Progenitor cell of endocrine pancreas (in vitro differentiated cells): ENCODE data around the gene SELENOS. TPM values are rescaled to one million over a fixed set of nuclear protein-coding genes. Genes with fewer than 3 reads are reported as not detected.

Experiments
- DNase-seq: peaks from one replicate; pipeline ENCODE4 v3.0.0; 2021; ENCODE audit warnings: low spot score; ENCODE audit not compliant: unreplicated experiment
- H3K27ac Mint-ChIP-seq: 2 replicates; pipeline ENCODE4 v1.8.0; 2021; ENCODE audit warnings: mild to moderate bottlenecking, moderate library complexity, mixed read lengths
- H3K27me3 Mint-ChIP-seq: 2 replicates; pipeline ENCODE4 v1.8.0; 2021; ENCODE audit warnings: mixed read lengths
- H3K36me3 Mint-ChIP-seq: 2 replicates; pipeline ENCODE4 v1.8.0; 2022; ENCODE audit warnings: mixed read lengths; ENCODE audit not compliant: insufficient read depth
- H3K4me1 Mint-ChIP-seq: 2 replicates; pipeline ENCODE4 v1.8.0; 2021; ENCODE audit warnings: low read depth, mixed read lengths
- H3K4me3 Mint-ChIP-seq: 2 replicates; pipeline ENCODE4 v1.8.0; 2021; ENCODE audit warnings: low read depth, mild to moderate bottlenecking, moderate library complexity, mixed read lengths
- H3K9me3 Mint-ChIP-seq: 2 replicates; pipeline ENCODE4 v1.8.0; 2021; ENCODE audit warnings: low read depth, mixed read lengths
- total RNA-seq: library from RNA; stranded (reverse); gene quantifications from 2 replicates; pipeline ENCODE4 v1.2.1, GENCODE V29; 2021
- TF ChIP-seq, protein P1 (sequence below): fragments of 200-600 bp; sonication (generic); IDR thresholded peaks from one replicate; pipeline ENCODE4 v1.5.0; 2021; ENCODE audit warnings: antibody characterized with exemption, mild to moderate bottlenecking; ENCODE audit not compliant: unreplicated experiment

SELENOS gene
- total RNA-seq, 1 donor from 2014 or later = 51.9 TPM

DNA sequence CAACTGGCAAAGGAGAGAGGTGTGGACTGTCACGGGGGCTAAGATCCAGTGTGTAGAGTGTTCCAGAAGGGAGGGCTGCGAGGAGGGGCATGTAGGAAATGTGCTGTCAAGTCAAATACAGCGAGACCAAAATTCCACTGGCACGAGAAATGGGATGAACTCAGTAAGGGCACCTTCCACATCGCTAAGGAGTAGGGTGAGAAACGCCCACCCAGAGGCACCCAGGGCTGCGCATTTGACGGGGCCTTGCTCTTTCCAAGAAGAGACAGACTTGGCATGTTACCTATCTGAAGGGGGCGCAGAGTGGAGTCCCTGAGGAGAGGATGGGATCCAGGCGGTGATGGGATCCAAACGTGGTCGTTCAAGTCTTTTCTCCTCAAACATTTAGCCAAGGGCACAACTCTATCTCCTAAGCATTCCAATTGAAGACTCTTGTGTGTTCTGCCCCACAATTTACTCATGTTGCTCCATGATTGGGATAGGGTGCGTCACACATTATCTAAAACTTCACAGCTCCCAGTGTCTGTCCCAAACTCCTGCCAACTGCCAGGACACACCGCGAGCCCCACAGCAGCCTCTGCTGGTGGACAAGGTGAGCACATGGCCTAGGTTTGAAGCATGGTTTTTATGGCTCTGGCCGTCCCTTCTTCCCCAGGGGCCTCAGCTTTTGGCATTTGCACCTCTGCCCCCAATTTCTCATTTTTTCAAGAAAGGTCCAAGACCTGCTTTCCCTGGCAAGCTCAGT lies 7.6 kb downstream of the SELENOS start:
- H3K27ac Mint-ChIP-seq = no peak overlapping the region
- no peaks in the 10 kb centered on the region for H3K4me1 Mint-ChIP-seq
- TF ChIP-seq, protein P1, sequence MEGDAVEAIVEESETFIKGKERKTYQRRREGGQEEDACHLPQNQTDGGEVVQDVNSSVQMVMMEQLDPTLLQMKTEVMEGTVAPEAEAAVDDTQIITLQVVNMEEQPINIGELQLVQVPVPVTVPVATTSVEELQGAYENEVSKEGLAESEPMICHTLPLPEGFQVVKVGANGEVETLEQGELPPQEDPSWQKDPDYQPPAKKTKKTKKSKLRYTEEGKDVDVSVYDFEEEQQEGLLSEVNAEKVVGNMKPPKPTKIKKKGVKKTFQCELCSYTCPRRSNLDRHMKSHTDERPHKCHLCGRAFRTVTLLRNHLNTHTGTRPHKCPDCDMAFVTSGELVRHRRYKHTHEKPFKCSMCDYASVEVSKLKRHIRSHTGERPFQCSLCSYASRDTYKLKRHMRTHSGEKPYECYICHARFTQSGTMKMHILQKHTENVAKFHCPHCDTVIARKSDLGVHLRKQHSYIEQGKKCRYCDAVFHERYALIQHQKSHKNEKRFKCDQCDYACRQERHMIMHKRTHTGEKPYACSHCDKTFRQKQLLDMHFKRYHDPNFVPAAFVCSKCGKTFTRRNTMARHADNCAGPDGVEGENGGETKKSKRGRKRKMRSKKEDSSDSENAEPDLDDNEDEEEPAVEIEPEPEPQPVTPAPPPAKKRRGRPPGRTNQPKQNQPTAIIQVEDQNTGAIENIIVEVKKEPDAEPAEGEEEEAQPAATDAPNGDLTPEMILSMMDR = peak; percentile 46
- no peak for DNase-seq
- H3K36me3 Mint-ChIP-seq = peaks cover 28% of the 10 kb centered on the region
- H3K9me3 Mint-ChIP-seq = no peaks in the 10 kb centered on the region
- H3K4me3 Mint-ChIP-seq = no peak overlapping the region
- no peaks in the 10 kb centered on the region for H3K27me3 Mint-ChIP-seq

DNA sequence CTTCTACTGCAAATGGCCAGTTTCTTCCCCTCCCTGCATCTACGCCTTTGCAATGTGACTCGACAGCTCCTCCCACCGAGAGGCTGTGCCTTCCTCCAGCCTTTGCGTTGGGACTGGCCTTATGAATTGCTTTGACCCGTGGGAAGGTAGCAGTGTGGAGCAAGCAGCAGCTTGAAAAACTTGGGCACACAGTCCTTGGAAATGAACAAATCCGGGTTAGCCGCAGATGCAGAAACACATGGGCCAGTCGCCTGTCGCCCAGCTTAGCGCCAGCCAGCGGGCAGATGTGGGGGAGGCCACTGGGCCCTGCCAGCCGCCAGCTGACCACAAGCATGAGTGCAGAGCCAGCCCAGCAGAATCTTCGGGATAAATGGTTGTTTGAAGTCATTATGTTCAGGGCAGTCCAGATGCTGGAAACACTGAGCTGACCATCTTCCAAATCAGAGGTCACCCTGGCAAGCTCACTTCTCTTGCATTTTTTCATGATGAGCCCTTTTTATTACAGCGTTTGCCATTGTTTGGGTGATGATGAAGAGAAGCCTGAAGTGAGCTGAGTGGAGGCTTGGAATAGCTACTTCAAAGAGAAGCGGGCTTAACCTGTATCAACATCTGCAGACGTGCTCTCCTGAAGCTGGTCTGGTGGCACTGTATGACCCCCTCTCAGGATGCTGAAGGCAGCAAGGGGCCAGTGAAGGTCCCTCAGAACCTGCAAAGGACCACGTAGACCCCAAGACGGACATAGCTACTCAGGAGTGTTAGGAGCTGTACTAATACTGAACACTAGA lies 9.8 kb downstream of the SELENOS start:
- TF ChIP-seq, protein P1 = no peak
- H3K27ac Mint-ChIP-seq = no peak overlapping the region
- H3K36me3 Mint-ChIP-seq = peaks cover 13% of the 10 kb centered on the region
- H3K9me3 Mint-ChIP-seq = no peaks in the 10 kb centered on the region
- H3K4me1 Mint-ChIP-seq = no peaks in the 10 kb centered on the region
- H3K27me3 Mint-ChIP-seq = peaks cover 3% of the 10 kb centered on the region
- DNase-seq = no peak
- no peak overlapping the region for H3K4me3 Mint-ChIP-seq

DNA sequence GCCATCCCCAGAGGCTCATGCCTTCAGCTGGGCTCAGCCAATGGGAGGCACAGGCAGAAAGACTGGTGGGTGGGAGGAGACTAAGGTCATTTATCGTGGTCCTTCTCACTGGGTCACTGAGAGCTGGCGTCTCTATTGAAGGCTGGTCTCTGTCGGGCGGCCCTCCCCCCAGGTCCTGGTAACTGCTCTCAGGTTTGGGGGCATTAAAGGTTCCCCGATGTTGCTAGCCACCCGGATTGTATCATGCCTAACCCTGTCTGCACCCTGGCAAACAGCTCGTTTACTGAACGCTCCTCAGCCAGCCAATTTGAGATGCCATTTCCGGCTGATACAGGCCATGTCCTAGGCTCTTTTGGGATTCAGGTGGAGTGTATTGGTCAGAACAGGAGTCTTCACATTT lies 10.5 kb downstream of the SELENOS start:
- no peak for DNase-seq
- Mint-ChIP-seq H3K4me1 (no peaks in the 10 kb centered on the region), H3K27me3 (peaks cover 3% of the 10 kb centered on the region), H3K4me3 (no peak overlapping the region), H3K9me3 (no peaks in the 10 kb centered on the region), H3K27ac (no peak overlapping the region), H3K36me3 (peaks cover 9% of the 10 kb centered on the region)
- TF ChIP-seq, protein P1 = no peak

DNA sequence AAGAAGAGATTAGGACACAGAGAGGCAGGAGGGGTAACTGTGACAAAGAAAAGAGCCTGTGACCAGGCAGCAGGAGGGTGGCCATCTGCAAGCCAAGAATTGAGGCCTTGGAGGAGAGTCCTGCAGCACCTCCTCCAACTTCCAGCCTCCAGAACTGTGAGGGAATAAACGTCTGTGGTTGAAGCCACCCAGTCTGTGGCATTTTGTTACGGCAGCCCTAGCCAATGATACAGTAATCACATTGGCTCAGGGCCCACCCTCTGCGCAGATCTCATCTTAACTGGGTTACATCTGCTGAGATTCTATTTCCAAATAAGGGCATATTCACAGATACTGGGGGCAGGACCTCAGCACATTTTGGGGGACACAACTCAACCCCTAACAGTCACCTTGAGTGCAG lies 11.3 kb downstream of the SELENOS start:
- no peak overlapping the region for H3K4me3 Mint-ChIP-seq

More for the DNA sequence above, 11.3 kb downstream of the SELENOS start:
- Mint-ChIP-seq H3K27ac (no peak overlapping the region), H3K27me3 (peaks cover 3% of the 10 kb centered on the region), H3K36me3 (peaks cover 5% of the 10 kb centered on the region), H3K4me1 (no peaks in the 10 kb centered on the region), H3K9me3 (no peaks in the 10 kb centered on the region)
- TF ChIP-seq, protein P1 = no peak
- no peak for DNase-seq
